ENCODE data around the gene KLLN.
"Not testable (repeated sequence)": the region's sequence is repeated elsewhere in the genome, so short reads cannot be mapped to it uniquely, and the experiment has no call there.

KLLN gene

DNA sequence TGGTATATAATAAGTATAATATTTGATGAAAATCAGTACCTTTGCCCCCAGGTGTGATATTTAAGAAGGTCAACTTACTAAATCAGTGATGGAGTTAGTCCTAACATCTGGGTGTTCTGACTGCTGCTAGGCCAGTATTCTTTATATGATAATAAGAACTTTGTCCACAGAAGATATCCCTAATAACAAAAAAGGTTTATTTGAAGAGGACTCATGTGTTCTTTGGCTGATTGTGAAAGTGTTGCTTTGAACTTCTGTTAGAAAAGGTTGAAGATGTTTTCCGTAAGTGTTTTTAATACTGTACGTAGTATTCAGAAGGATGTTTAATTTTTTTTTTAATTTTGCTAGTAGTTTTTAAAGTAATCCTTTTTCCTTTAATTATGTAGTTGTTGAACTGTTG, 10.3 kb upstream of the KLLN start:
- TF ChIP-seq CTCF (IDR thresholded peaks at IDR 0.05; ENCODE audit: borderline replicate concordance, control extremely low read depth, extremely low read depth, insufficient read depth, missing control alignments), result no peak
- in situ Hi-C loops (cut with MboI; ENCODE audit: low sequenced_read_pairs, unreplicated experiment), result loop anchor here (25.0 kb wide), 1 partner anchor 389 kb away; no protein-coding TSS in a partner anchor
- no peak for DNase-seq (ENCODE audit: low spot score)

- DNase-seq (ENCODE audit: low spot score), result no peak
- no peak for TF ChIP-seq CTCF (IDR thresholded peaks at IDR 0.05; ENCODE audit: borderline replicate concordance, control extremely low read depth, extremely low read depth, insufficient read depth, missing control alignments)
- in situ Hi-C loops (cut with MboI; ENCODE audit: low sequenced_read_pairs, unreplicated experiment), result loop anchor here (25.0 kb wide), 1 partner anchor 389 kb away; no protein-coding TSS in a partner anchor
These were observed 9.5 kb upstream of the KLLN start for GRCh38 chr10:87872828-87873227.

- no peak for TF ChIP-seq CTCF (IDR thresholded peaks at IDR 0.05; ENCODE audit: borderline replicate concordance, control extremely low read depth, extremely low read depth, insufficient read depth, missing control alignments)
- DNase-seq (ENCODE audit: low spot score), result no peak
- in situ Hi-C loops (cut with MboI; ENCODE audit: low sequenced_read_pairs, unreplicated experiment), result loop anchor here (10.0 to 25.0 kb wide), 3 partner anchors 195 to 392 kb away; no protein-coding TSS in a partner anchor
These were observed 6.6 kb upstream of the KLLN start for GRCh38 chr10:87869773-87870551.

GRCh38 chr10:87869139-87869538, 5.8 kb upstream of the KLLN start:
- not testable (repeated sequence) for DNase-seq (ENCODE audit: low spot score)
- in situ Hi-C loops (cut with MboI; ENCODE audit: low sequenced_read_pairs, unreplicated experiment), result loop anchor here (10.0 to 25.0 kb wide), 3 partner anchors 196 to 393 kb away; no protein-coding TSS in a partner anchor

DNA sequence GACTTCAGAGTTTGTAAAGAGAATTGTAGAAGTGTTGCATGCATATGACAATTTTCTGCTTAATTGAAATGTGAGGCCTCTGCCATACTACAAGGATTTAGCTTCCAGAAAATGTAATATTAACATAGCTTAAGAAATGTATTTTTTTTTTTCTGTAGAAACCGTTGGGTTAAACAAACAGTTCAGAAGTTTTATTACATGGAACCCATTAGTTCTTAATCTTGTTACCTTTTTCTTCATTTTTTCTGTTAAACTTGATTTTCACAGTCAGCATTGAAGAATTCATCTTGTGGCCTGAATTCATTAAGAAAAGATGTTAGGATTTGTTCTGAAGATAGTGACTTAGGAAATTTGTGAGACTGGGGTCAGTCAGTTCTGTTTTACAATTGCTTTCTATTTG, 4.9 kb upstream of the KLLN start:
- no peak for TF ChIP-seq CTCF (IDR thresholded peaks at IDR 0.05; ENCODE audit: borderline replicate concordance, control extremely low read depth, extremely low read depth, insufficient read depth, missing control alignments)
- in situ Hi-C loops (cut with MboI; ENCODE audit: low sequenced_read_pairs, unreplicated experiment), result loop anchor here (10.0 to 25.0 kb wide), 3 partner anchors 197 to 394 kb away; no protein-coding TSS in a partner anchor
- no peak for DNase-seq (ENCODE audit: low spot score)

DNA sequence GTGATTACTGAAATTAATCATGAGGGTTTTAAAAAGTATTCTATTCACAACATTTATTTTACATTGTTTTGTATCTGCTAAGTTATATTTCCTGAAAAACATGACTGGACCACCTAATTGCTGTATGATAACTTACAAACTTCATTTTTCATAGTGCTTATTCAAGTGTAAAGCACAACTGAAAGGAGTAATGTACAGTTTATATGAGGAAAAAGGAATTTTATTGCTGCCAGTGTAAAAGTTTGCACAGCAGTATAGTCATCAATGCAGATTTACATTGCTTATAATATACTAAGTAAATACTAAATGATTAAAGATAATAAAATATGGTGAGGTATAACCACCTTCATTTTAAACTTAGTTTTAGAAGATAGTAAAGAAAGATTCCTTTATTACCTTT, 4.1 kb upstream of the KLLN start:
- TF ChIP-seq CTCF (IDR thresholded peaks at IDR 0.05; ENCODE audit: borderline replicate concordance, control extremely low read depth, extremely low read depth, insufficient read depth, missing control alignments), result no peak
- DNase-seq (ENCODE audit: low spot score), result no peak
- in situ Hi-C loops (cut with MboI; ENCODE audit: low sequenced_read_pairs, unreplicated experiment), result loop anchor here (10.0 to 25.0 kb wide), 3 partner anchors 197 to 395 kb away; no protein-coding TSS in a partner anchor

DNA sequence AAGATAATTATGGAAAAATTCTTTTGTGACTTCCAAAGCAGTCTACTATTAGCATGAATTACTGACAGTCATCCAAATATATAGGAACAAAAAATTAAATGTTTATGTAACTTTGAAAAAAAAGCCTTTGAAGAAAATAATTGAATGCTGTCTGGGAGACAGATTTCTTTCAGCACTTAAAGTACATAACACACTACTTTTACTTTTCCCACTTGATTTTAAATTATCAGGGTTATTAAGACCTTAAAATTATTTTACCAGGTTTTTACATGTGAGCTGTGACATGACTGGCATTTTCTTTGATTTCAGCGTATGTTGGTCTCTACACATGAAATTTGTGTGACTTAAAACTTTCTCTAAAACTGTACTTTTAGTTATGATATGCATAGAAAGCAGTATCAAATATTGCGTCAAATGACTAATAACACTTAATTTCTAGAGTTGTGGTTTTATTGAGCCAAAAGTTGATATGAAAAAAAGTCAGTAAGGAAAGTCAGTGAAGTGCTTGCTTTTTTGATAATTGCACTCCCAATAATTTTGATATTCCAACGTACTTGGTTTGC, 3.2 kb upstream of the KLLN start:
- no peak for DNase-seq (ENCODE audit: low spot score)
- no peak for TF ChIP-seq CTCF (IDR thresholded peaks at IDR 0.05; ENCODE audit: borderline replicate concordance, control extremely low read depth, extremely low read depth, insufficient read depth, missing control alignments)
- in situ Hi-C loops (cut with MboI; ENCODE audit: low sequenced_read_pairs, unreplicated experiment), result loop anchor here (10.0 to 25.0 kb wide), 3 partner anchors 198 to 396 kb away; no protein-coding TSS in a partner anchor

All from GM13976 (cell line).